ENCODE data around the gene PLRG1.

PLRG1 gene

GRCh38 chr4:154516318-154517029 is 33.7 kb downstream of the PLRG1 start:
- no peak for DNase-seq

- DNase-seq: no peak
Measured at GRCh38 chr4:154511981-154512380, 38.2 kb downstream of the PLRG1 start.

- no peak for DNase-seq
Measured at GRCh38 chr4:154511548-154511947, 38.7 kb downstream of the PLRG1 start.

GRCh38 chr4:154507156-154507555 is 43.0 kb downstream of the PLRG1 start:
- no peak for DNase-seq

GRCh38 chr4:154506253-154506652 is 43.9 kb downstream of the PLRG1 start:
- peak; percentile 10 for DNase-seq

GRCh38 chr4:154503598-154503997 is 46.6 kb downstream of the PLRG1 start:
- DNase-seq: no peak

- no peak for DNase-seq
Measured at GRCh38 chr4:154502111-154502510, 48.1 kb downstream of the PLRG1 start.

- no peak for DNase-seq
Measured at GRCh38 chr4:154497889-154498288, 52.3 kb downstream of the PLRG1 start.

GRCh38 chr4:154495867-154496266 is 54.3 kb downstream of the PLRG1 start:
- no peak for DNase-seq

- DNase-seq: no peak
Measured at GRCh38 chr4:154492288-154492687, 57.9 kb downstream of the PLRG1 start.

- peak; percentile 17 for DNase-seq
Measured at GRCh38 chr4:154491341-154492271, 58.6 kb downstream of the PLRG1 start, which contains the start of gene DCHS2. DCHS2 (minus strand) TSS chr4:154491799; CDS start chr4:154491355, 444 bp downstream.

GRCh38 chr4:154490583-154491340 is 59.4 kb downstream of the PLRG1 start:
- no peak for DNase-seq

GRCh38 chr4:154490234-154490582 is 60.0 kb downstream of the PLRG1 start:
- no peak for DNase-seq

- DNase-seq: no peak
Measured at GRCh38 chr4:154489558-154490233, 60.5 kb downstream of the PLRG1 start.

- DNase-seq: no peak
Measured at GRCh38 chr4:154487145-154487544, 63.1 kb downstream of the PLRG1 start.

GRCh38 chr4:154485127-154485773 is 65.0 kb downstream of the PLRG1 start:
- DNase-seq: no peak
